GM21717 (cell line): ENCODE results near the gene CES4A.
A peak's percentile ranks its signal among the peaks of the same experiment; 100 is the strongest.
"Not testable (repeated sequence)": the region's sequence is repeated elsewhere in the genome, so short reads cannot be mapped to it uniquely, and the experiment has no call there.

Experiments used
- ATAC-seq: cut with Tn5 transposase; IDR thresholded peaks from one replicate; pipeline ENCODE4 v1.9.1; 2021; ENCODE audit warnings: mild to moderate bottlenecking, moderate library complexity; ENCODE audit not compliant: unreplicated experiment

Gene CES4A

GRCh38 chr16:66955363-66956153 lies 32.8 kb upstream of the CES4A start:
- ATAC-seq = not testable (repeated sequence)

- ATAC-seq = not testable (repeated sequence)
Measured at GRCh38 chr16:66956154-66956457, 32.3 kb upstream of the CES4A start.

GRCh38 chr16:66958857-66959703 lies 29.3 kb upstream of the CES4A start:
- ATAC-seq = no peak

GRCh38 chr16:66959704-66960161 lies 28.7 kb upstream of the CES4A start:
- no peak for ATAC-seq

- no peak for ATAC-seq
Measured at GRCh38 chr16:66960270-66960669, 28.1 kb upstream of the CES4A start.

GRCh38 chr16:66961065-66961744 lies 27.2 kb upstream of the CES4A start, which contains the start of gene CES3:
CES3 (plus strand) TSS chr16:66961266; CDS start chr16:66961308, 42 bp downstream.
- peak; percentile 69 for ATAC-seq

GRCh38 chr16:66961914-66962313 lies 26.5 kb upstream of the CES4A start:
- ATAC-seq = no peak

GRCh38 chr16:66964049-66964448 lies 24.3 kb upstream of the CES4A start:
- no peak for ATAC-seq

GRCh38 chr16:66968847-66969246 lies 19.5 kb upstream of the CES4A start:
- ATAC-seq = no peak

GRCh38 chr16:66970775-66971720 lies 17.3 kb upstream of the CES4A start:
- ATAC-seq = no peak

- no peak for ATAC-seq
Measured at GRCh38 chr16:66972983-66973382, 15.4 kb upstream of the CES4A start.

- ATAC-seq = no peak
Measured at GRCh38 chr16:66973716-66974115, 14.7 kb upstream of the CES4A start.

GRCh38 chr16:66974156-66974931 lies 14.0 kb upstream of the CES4A start:
- not testable (repeated sequence) for ATAC-seq

- ATAC-seq = not testable (repeated sequence)
Measured at GRCh38 chr16:66974932-66975246, 13.5 kb upstream of the CES4A start.

- no peak for ATAC-seq
Measured at GRCh38 chr16:66975302-66975893, 13.0 kb upstream of the CES4A start.

GRCh38 chr16:66976746-66977145 lies 11.6 kb upstream of the CES4A start:
- no peak for ATAC-seq

GRCh38 chr16:66977341-66978113 lies 10.9 kb upstream of the CES4A start:
- ATAC-seq = peak; percentile 68

- ATAC-seq = no peak
Measured at GRCh38 chr16:66979011-66979717, 9.2 kb upstream of the CES4A start.
